GM21447 (cell line): ENCODE data around the gene ANKRD34A.
A peak's percentile ranks its signal among the peaks of the same experiment; 100 is the strongest.

Experiments used
- ATAC-seq: cut with Tn5 transposase; IDR thresholded peaks from one replicate; pipeline ENCODE4 v1.9.1; 2021; ENCODE audit not compliant: unreplicated experiment

Gene ANKRD34A

DNA sequence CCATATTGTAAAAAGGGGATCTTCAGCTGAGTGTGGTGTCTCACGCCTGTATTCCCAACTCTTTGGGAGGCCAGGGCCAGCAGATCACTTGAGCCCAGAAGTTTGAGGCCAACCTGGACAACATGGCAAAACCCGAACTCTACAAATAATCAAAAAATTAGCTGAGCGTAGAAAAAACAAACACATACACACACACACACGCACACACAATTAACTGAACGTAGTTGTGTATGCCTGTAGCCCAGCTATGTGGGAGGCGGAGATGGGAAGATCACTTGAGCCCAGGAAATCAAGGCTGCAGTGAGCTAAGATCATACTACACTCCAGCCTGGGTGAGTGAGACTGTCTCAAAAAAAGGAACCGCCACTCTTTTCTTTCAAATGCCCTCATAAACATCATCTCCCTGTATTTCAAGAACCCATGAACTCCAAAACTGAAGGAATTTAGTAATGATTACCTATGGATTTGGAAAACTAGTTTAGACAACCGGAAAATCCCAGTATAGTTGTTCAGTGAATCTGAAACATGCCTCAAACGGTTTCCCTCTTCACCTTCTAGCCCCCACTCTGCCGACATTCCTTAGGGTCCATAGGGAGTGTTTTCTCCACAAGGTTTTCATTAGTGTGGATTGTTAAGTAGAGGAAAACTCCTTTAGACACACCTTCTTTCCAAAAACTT is 27.5 kb upstream of the ANKRD34A start:
- no peak for ATAC-seq

DNA sequence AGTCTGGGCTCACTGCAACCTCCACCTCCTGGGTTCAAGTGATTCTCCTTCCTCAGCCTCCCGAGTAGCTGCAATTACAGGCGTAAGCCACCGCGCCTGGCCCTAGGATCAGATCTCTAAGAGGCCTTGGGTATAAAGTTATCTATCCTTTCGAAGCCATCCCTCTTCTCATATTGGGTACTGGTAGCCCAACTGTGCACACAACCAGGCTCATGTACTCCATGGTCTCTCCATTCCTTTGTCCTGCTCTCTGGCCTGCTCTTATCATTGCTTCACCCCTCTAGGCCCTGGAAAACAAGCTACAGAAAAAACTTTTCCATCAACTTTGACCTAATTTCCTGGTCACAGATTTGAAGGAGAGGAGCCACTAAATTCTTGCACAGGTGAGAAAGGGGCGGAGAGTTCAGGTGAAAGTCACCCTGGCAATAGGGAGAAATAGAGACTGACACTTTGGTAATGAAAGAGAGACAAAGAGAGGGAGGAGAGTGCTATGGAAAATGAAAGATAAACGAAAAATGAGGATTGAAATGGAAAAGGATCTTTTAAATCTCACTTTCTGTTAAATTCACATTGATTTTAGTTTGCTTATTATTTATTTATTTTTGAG is 26.0 kb upstream of the ANKRD34A start:
- no peak for ATAC-seq

DNA sequence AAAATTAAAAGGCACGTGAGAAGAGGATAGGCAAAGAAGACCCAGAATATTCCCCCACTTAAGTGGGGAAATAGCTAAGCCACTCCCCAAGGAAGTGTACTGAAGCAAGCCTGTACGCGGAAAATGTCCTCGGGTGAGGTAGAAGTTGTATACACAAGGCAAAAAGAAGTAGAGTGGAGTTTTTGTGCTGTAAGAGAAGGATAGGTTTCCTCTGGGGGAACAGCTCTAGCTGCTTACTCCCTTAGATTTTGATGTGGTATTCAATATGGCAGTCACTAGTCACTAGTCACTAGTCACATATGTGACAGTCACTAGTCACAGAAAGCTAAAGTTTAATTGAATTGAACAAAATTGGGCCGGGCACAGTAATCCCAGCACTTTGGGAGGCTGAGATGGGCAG is 24.4 kb upstream of the ANKRD34A start:
- no peak for ATAC-seq

DNA sequence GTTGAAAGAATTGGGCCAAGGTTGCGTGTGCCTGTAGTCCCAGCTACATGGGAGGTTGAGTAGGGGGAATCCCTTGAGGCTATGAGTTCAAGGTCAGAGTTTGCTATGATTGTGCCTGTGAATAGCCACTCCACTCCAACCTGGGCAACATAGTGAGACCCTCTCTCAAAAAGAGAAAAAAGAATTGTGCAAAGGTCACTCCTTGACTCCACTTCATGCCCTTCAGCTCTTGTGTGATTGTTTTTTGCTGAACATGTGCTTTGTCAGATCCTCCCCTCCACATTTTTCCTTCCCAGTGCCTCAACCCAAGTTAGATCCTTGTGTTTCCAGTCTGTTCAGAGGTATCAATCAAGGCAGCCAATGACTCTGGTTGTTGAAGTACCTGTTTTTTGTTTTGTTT is 23.6 kb upstream of the ANKRD34A start:
- no peak for ATAC-seq

DNA sequence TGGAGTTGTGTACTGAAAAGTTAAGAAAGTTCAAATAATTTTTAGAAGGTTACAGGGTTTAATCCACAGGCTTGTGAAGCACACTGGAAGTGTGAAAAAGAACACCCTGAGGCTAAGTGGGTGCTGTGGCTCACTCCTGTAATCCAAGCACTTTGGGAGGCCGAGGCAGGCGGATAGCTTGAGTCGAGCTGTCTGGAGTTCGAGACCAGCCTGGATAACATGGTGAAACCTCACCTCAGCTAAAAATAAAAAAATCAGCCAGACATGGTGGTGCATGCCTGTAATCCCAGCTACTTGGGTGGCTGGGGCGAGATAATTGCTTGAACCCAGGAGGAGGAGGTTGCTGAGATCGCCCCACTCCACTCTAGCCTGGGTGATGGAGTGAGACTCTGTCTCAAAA is 22.2 kb upstream of the ANKRD34A start:
- no peak for ATAC-seq

DNA sequence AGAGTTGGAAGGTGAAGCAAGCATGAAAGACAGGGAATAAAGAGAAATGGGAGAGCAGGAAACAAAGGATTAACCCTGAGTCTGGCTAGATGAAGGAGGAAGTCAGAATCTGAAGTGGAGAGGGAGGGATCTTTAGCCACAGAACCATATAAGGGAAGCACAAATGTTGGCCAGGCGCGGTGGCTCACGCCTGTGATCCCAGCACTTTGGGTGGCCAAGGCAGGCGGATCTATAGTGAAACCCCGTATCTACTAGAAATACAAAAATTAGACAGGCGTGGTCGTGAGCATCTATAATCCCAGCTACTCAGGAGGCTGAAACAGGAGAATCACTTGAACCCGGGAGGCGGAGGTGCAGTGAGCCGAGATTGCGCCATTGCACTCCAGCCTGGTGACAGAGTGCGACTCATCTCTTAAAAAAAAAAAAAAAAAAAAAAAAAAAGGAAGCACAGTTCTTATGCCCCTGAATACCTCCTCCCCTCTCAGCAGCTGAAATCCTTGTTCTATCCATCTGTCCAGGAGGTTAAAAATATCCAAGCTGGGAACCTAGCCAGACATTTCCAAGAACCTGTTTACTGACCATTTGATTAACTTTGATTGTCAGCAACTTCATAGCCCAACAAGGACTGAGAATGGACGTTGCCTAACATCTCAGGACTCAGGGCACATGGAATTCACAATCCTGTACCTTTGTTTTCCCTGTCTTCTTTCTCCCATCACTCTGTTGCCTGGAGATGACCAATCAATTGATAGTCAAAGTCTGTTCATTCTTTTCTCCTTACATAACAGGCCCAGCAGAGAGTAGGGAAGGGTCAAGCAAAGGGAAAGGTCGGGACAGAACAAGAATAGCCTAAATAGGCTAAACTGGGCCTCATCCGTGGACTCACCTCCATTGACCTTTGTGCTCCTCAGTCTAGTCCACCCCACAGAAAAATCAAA is 21.4 kb upstream of the ANKRD34A start:
- no peak for ATAC-seq

DNA sequence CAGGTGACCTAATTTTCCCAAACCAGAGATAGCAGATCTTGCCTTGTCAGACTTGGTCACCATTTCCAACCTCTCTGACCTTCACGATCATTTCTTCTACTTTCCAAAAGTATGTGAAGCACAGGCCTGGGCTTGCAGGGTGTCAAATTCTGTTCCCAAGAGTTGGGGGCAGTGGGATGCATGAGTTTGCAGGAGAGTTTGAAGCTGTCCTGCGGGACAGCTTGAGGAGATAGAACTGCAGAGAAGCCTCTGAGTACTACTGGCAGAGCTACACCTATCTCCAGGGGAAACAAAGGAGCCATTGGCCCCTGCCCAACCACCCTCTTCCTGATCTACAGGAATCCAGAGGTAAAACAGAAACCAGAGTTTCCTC is 20.7 kb upstream of the ANKRD34A start:
- no peak for ATAC-seq

DNA sequence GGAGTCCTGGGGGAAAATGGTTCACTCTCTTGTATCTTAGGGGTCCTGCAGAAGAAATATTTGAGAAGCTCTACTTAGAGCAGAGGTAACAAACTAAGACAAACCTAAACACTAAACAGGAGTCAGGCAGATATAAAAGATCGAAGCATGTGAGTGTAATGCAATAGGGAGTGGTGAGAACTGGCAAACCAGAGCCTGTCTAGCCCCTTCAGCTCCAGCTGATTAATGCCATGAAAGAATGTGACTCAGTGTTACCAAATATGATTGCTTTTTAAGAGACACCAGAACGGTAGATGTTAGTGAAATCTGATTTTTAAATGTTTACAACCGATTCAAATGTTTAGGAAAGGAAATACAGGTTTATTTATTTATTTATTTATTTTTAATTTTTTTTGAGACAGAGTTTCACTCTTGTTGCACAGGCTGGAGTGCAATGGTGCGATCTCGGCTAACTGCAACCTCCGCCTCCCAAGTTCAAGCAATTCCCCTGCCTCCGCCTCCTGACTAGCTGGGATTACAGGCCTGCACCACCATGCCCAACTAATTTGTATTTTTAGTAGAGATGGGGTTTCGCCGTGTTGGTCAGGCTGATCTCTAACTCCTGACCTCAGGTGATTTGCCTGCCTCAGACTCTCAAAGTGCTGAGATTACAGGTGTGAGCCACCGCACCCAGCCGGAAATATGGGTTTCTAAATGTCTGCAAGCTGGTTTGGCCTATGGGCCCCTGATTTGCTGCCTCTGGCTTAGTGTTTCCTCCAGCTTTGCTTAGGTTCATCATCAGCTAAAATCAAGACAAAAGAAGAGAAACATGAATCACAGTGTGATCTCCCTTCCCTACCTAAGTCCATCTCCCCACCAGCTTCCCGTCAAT is 19.8 kb upstream of the ANKRD34A start:
- ATAC-seq = no peak

DNA sequence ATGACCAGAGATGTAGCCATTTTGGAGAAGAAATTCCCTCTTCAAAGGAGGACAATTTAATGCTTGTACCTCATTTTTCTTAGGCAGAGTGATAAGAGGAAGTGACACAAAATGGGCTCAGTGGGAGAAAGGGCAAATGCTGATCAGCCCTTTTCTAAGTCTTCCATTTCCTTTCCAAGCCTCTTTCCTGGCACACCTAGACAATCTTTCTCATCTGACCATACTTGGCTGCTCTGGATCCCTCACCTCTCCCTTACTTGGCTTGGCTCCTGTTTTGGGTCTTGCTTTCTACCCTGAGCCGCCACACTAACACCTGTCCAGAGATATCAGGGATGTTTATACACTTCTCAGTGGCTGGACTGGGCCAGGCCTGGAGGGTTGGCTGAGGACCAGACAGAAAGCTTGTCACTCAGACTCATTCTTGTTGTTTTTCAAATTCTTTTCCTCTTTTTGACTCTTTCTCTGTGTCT is 18.9 kb upstream of the ANKRD34A start:
- no peak for ATAC-seq

DNA sequence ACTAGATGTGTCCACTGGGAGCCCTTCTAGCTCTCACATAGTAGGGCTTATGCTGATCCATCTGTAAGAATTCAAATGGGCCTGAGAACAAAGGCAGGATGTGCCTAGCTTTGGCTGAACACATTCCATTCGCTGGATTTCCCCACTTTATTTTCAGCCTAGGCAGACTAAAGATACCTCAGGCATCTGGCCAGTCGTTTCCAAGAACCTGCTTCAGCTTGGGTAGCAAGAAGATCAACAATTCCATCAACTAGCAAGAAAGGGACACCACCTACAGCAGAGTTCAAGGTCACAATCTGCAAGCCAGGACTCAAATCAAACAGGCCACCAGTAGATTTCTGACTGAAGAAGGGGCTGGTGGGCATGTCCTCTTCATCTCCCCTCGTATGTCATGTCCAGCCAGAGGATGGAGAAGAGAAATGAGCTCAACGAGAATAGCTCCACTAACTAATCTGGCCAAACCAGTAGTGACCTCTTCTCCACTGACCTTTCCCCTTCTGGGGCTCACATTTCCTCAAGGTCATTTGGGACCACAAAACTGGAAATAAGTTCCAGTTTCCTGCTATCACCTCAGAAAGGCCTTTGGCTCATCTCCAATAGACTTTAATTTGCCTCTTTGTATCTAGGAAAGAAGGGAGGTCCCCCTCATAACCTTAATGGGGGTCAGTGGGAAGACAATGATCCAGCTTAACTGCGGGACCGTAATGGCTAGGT is 17.8 kb upstream of the ANKRD34A start:
- ATAC-seq = no peak

DNA sequence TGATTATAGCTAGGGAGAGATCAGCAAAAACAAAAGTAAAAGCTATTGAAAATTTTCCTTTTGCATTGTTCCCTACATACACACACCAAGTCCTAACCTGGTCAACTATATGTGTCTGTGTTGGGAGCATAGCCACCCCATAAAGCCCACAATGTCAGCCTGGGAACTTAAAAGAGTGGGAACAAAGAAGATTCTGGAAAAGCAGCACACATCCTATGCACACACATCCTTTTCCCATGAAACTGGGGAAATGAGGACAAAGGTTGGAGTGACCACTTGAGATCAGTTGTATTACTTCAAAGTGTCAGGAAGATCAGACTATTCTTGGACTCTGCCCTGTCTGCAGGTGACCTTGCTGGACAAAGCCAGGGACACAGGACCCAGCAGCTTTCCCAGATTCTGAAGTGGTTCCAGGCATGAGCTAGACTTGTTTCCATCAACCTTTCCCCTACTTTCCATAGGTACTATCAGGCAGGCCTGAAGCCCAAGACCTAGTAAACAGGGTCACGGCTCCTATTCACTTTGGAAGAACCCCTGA is 16.2 kb upstream of the ANKRD34A start:
- no peak for ATAC-seq

DNA sequence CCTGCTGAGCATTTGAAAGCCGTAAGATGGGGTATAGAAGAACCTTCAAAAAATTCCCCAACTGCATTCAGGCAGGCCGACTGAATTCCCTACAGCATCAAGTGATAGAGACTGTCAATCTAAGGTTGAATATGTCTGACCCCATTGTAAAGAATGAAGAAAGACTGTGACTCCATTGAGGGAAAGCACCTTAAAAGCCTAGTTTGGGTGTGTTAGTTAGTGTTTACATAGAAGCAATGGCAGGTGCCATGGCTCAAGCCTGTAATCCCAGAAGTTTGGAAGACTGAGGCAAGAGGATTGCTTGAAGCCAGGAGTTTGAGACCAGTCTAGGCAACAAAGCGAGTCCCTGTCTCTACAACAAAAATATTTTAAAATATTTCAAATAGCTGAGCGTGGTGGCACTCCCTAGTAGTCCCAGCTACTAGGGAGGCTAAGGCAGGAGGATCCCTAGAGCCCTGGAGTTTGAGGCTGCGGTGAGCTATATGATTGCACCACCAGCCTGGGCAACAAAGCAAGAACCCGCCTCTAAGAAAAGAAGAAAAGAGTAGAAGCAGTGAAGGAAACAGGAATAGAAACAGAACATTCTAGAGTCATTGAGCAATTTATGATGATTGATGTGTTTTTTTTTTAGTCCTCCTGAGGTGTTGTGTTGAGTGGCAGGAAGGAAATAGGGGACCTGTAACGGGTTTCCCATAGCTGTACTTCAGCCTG is 15.5 kb upstream of the ANKRD34A start:
- ATAC-seq = peak; percentile 9

DNA sequence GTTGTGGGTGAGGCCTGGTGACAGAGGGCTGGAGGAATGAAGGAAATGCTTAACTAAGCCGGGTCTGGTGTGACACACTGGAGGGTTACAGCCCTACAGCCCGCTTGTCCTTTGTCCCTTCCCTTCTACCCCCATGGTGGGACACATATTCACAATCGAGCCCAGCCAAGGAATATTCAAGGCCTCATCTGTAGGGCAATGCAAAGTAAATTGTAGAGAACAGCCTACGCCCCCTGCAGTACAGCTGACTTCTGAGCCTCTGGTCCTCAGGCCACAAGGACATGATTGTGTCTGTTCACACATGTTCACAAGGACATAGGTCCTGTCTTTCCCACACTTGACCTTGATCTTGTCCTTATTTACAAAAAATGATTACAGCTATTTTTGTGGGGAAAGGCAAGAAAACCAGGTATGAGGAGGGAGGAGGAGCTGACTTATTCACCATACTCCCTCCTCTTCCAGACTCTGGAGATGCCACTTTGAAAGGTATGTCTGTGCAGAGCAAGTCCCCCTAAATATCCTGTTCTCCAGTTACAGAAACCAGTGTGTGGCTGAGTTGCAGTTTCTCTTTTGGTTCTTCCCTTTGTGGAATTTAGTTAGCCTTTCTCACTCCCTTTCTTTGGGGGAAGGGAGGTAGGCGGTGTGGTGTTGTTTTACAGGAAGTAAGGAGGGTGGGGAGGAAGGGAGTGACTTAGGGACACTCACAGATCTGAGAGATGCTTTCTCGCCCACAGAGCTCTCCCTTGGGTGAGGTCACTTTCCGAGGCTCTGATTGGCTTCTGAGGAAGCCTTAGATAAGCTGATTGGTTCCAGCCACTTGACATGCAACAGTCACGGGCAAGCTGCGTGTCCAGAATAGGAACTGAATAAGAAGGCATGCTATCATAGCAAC is 14.7 kb upstream of the ANKRD34A start:
- peak; percentile 87 for ATAC-seq

DNA sequence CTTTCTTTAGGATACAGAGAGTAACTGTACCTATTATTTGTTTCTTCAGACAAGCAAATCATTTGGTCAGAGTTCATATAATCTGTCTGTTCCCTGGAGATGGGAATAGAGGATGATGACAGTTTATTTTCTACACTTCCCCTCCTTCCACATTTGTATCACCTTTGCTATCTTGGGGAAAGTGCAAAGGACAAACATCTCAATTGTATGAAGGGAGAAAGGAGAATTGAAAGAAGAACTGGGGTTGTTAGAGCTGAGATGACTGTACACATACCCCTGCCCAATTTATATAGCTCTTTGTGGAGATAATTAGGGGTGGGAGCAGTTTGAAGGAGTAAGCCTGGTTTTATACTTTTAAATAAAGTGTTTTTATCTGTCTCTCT is 14.1 kb upstream of the ANKRD34A start:
- no peak for ATAC-seq

DNA sequence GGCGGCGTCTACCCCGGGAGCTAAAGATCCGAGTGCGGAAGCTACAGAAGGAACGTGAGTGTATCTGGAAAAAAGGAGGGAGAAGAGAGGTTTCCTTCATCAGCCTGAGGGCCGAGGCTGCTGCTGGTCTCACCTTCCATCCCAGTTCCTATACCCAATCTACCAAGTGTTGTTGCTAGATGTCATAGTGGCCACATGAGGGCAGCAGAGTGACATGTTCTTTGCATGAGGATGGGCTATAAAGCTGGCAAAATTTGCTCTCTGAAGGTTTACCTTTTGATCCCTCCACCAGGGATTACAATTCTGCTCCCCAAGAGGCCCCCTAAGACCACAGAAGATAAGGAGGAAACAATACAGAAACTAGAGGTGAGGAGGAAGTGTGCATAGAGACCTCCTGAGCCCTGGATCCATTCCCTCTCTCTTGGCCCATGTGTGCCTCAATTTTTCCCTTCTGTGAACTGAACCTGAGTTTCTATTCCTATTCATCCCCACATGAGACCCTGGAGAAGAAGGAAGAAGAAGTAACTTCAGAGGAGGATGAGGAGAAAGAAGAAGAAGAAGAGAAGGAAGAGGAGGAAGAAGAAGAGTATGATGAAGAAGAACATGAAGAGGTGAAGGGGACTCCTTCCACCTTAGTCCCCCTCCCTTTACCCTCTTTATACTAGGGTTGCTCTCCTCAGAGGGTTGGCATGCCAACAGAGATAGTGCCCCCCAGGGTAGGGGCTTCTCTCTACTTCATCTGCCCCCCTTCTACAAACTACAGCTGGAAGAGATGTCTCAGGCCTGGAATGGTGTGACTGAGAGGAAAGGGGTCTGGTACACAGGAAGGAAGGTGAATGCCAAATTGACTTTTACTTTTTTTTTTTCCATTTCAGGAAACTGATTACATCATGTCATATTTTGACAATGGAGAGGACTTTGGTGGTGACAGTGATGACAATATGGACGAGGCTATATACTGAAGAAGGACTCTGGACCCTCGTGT is 13.4 kb upstream of the ANKRD34A start:
- no peak for ATAC-seq

DNA sequence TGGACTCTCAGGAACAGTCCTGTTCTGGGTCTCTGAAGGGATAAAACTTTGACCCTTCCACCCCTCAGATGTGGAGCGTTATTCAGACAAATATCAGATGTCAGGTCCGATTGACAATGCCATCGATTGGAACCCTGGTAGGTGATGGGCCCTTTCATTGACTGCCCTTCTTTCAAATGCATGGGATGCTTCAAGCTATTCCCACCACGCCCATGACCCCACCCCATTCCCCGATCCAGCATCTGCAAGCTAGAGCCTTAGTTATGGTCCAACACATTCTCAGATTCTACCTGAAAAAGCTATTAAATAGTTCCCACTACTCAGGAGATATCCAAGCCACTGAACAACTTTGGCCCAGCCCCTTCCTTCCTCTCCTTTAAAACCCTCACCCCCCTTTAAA is 12.6 kb upstream of the ANKRD34A start:
- no peak for ATAC-seq

DNA sequence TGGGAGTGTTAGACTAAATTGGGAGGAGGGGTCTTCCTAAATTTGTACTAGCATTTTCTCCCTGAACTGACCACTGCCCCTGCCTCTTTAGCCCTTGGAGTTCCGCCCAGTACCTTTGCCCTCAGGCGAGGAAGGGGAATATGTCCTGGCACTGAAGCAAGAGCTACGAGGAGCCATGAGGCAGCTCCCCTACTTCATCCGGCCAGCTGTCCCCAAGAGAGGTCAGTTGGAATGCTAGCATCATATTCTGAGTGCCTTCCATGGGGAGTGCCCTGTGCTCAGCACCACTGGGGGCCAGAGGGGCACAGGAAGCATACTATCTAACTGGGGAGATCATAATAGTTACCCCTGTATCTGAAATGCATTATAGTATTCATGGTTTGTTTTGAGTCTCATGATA is 10.8 kb upstream of the ANKRD34A start:
- ATAC-seq = no peak
